ENCODE data around the gene ABCB9.

ABCB9 gene

GRCh38 chr12:122880155-122880667 lies 86.1 kb downstream of the ABCB9 start:
- H3K9me2 ChIP-seq (replicated peaks; ENCODE audit: control insufficient read depth, low read length) = no peaks in the 10 kb centered on the region
- H3K36me3 ChIP-seq (ENCODE audit: control insufficient read depth, low read length) = no peaks in the 10 kb centered on the region
- H3K4me3 ChIP-seq (ENCODE audit: low read length) = no peak overlapping the region
- no peaks in the 10 kb centered on the region for H3K9me3 ChIP-seq (ENCODE audit: control insufficient read depth, insufficient read depth, low read length)
- H3K27ac ChIP-seq (ENCODE audit: low read depth, low read length) = no peak overlapping the region
- TF ChIP-seq EZH2phosphoT487 (IDR thresholded peaks at IDR 0.05; ENCODE audit: borderline replicate concordance, low read length) = no peak
- no peak for TF ChIP-seq CTCF (IDR thresholded peaks at IDR 0.05; ENCODE audit: low read depth, low read length, poor library complexity, severe bottlenecking)
- no peaks in the 10 kb centered on the region for H3K27me3 ChIP-seq (ENCODE audit: control insufficient read depth, low read length)
- H3K4me2 ChIP-seq (ENCODE audit: low read length) = no peak overlapping the region
- H3F3A ChIP-seq (ENCODE audit: control insufficient read depth, insufficient read depth) = peaks cover 16% of the 10 kb centered on the region
- no peaks in the 10 kb centered on the region for H3K79me2 ChIP-seq (ENCODE audit: control insufficient read depth, low read length)
- peaks cover 34% of the 10 kb centered on the region for H3K4me1 ChIP-seq (ENCODE audit: control insufficient read depth, low read length)
- no peaks in the 10 kb centered on the region for H4K20me1 ChIP-seq (ENCODE audit: control insufficient read depth, insufficient read depth, low read depth, low read length)

Measured in DOHH2 (cell line).